SK-N-SH (cell line): Measurements from ENCODE around the gene POM121L2. TPM values are rescaled to one million over a fixed set of nuclear protein-coding genes. Genes with fewer than 3 reads are reported as not detected.

ENCODE experiments used
- CTCF ChIA-PET: fragments of 300-600, 350-600 bp; formaldehyde crosslinking; extraction: SDS; loops from one replicate; lab custom pipeline; 2021; lab: Yijun Ruan, JAX
- POLR2A ChIA-PET: fragments of 350-600 bp; sonication (Branson Sonifier 250); formaldehyde crosslinking; extraction: SDS; loops from one replicate; lab custom pipeline; 2020; ENCODE audit warnings: antibody characterized with exemption, inconsistent platforms; lab: Yijun Ruan, JAX
- DNase-seq: peaks from one replicate; pipeline ENCODE4 v3.0.0; 2012
- H2AFZ ChIP-seq: fragments of 200-600 bp; sonication (generic); 2 replicates; pipeline ENCODE4 v1.8.1; 2016; ENCODE audit warnings: antibody characterized with exemption, mild to moderate bottlenecking, low read depth
- H3F3A ChIP-seq: fragments of 200-600 bp; sonication (generic); replicated peaks from 2 replicates; pipeline ENCODE3; 2016; ENCODE audit warnings: antibody characterized with exemption, mild to moderate bottlenecking; ENCODE audit not compliant: insufficient read depth
- H3K27ac ChIP-seq, 2 experiments: fragments of 200-500 bp in 1 of 2; fragments of 200-600 bp in 1 of 2; sonication (Bioruptor generic) in 1 of 2; sonication (generic), shearing (Covaris generic) in 1 of 2; 2 replicates each; pipeline versions ENCODE4 v1.5.1 to v1.6.1; 2014 to 2016; ENCODE audit warnings: low read depth in 2 of 2, inconsistent platforms in 1 of 2, low read length in 1 of 2, mild to moderate bottlenecking in 1 of 2, mixed read lengths in 1 of 2
- H3K27me3 ChIP-seq: fragments of 200-600 bp; sonication (generic), shearing (Covaris generic); 2 replicates; pipeline ENCODE4 v1.6.1; 2016; ENCODE audit warnings: mixed run types; ENCODE audit not compliant: insufficient read depth
- H3K36me3 ChIP-seq, 2 experiments: fragments of 200-500 bp in 1 of 2; fragments of 200-600 bp in 1 of 2; sonication (Bioruptor generic) in 1 of 2; sonication (generic) in 1 of 2; replicated peaks in 1 of 2; 2 replicates each; pipeline versions ENCODE3 to v1.5.1; 2014 to 2016; ENCODE audit warnings: low read length in 1 of 2, mild to moderate bottlenecking in 1 of 2; ENCODE audit not compliant: insufficient read depth in 2 of 2, control insufficient read depth in 1 of 2
- H3K4me1 ChIP-seq, 2 experiments: fragments of 200-500 bp in 1 of 2; fragments of 200-600 bp in 1 of 2; sonication (Bioruptor generic) in 1 of 2; sonication (generic), shearing (Covaris generic) in 1 of 2; 2 replicates each; pipeline versions ENCODE4 v1.5.1 to v1.6.1; 2014 to 2016; ENCODE audit warnings: low read depth in 1 of 2, low read length in 1 of 2, mixed run types in 1 of 2; ENCODE audit not compliant: insufficient read depth in 2 of 2, control insufficient read depth in 1 of 2
- H3K4me2 ChIP-seq: fragments of 200-600 bp; sonication (generic), shearing (Covaris generic); 2 replicates; pipeline ENCODE4 v1.6.1; 2017; ENCODE audit warnings: mixed run types
- H3K4me3 ChIP-seq, 2 experiments: fragments of 200-500 bp in 1 of 2; fragments of 200-600 bp in 1 of 2; sonication (Bioruptor generic) in 1 of 2; sonication (generic), shearing (Covaris generic) in 1 of 2; 2 replicates each; pipeline versions ENCODE4 v1.5.1 to v1.8.1; 2014 to 2016; ENCODE audit warnings: low read depth in 2 of 2, inconsistent platforms in 1 of 2, low read length in 1 of 2, mild to moderate bottlenecking in 1 of 2, mixed read lengths in 1 of 2, moderate library complexity in 1 of 2
- H3K79me2 ChIP-seq: fragments of 200-600 bp; sonication (generic); 2 replicates; pipeline ENCODE4 v1.8.1; 2017; ENCODE audit warnings: mild to moderate bottlenecking; ENCODE audit not compliant: insufficient read depth
- H3K9ac ChIP-seq: fragments of 200-600 bp; sonication (generic); 2 replicates; pipeline ENCODE4 v1.6.1; 2017; ENCODE audit warnings: mixed run types
- H3K9me2 ChIP-seq: fragments of 200-600 bp; sonication (generic); 2 replicates; pipeline ENCODE4 v1.6.1; 2017; ENCODE audit warnings: mixed run types
- H3K9me3 ChIP-seq: fragments of 200-600 bp; sonication (generic); 2 replicates; pipeline ENCODE4 v1.6.1; 2017; ENCODE audit warnings: mixed run types, mild to moderate bottlenecking, moderate library complexity
- H4K20me1 ChIP-seq: fragments of 200-600 bp; sonication (generic); 2 replicates; pipeline ENCODE4 v1.6.1; 2017; ENCODE audit warnings: mild to moderate bottlenecking, mixed run types; ENCODE audit not compliant: insufficient read depth
- EZH2phosphoT487 ChIP-seq: fragments of 200-600 bp; sonication (generic); IDR thresholded peaks from 2 replicates; pipeline ENCODE4 v1.6.1; 2017; ENCODE audit warnings: low read depth, mixed run types, mild to moderate bottlenecking, antibody characterized with exemption, moderate library complexity, borderline replicate concordance
- FOSL2 ChIP-seq: IDR thresholded peaks from 2 replicates; pipeline ENCODE4 v1.4.0; 2012; ENCODE audit warnings: low read depth, mild to moderate bottlenecking, moderate library complexity, borderline replicate concordance
- JUND ChIP-seq: IDR thresholded peaks from 2 replicates; pipeline ENCODE4 v1.4.0; 2012
- NRF1 ChIP-seq: IDR thresholded peaks from 2 replicates; pipeline ENCODE4 v1.6.1; 2012; ENCODE audit warnings: low read depth, mild to moderate bottlenecking, low read length
- RXRA ChIP-seq: IDR thresholded peaks from 2 replicates; pipeline ENCODE4 v1.4.0; 2012; ENCODE audit warnings: low read depth, mild to moderate bottlenecking, borderline replicate concordance
- TEAD4 ChIP-seq: IDR thresholded peaks from 2 replicates; pipeline ENCODE4 v1.4.0; 2012; ENCODE audit warnings: mild to moderate bottlenecking, borderline replicate concordance; ENCODE audit not compliant: insufficient read depth
- ZBTB33 ChIP-seq: IDR thresholded peaks from 2 replicates; pipeline ENCODE4 v1.4.0; 2012; ENCODE audit warnings: low read depth, borderline replicate concordance
- WGBS: methylation state at CpG from one replicate; pipeline ENCODE4 v1.1.6; 2017; ENCODE audit warnings: low lambda C conversion rate; 5-methylcytosine and 5-hydroxymethylcytosine counted together
- polyA plus RNA-seq, 3 experiments: library from polyadenylated mRNA; depleted of rRNA; stranded (reverse); fragments of >200 nt; gene quantifications; 2 replicates each; pipeline ENCODE4 v1.2.3, GENCODE V29; 2012

Gene POM121L2
- polyA plus RNA-seq, 1 of the 3 experiments (the other 2 are of a cell fraction) = not detected

DNA sequence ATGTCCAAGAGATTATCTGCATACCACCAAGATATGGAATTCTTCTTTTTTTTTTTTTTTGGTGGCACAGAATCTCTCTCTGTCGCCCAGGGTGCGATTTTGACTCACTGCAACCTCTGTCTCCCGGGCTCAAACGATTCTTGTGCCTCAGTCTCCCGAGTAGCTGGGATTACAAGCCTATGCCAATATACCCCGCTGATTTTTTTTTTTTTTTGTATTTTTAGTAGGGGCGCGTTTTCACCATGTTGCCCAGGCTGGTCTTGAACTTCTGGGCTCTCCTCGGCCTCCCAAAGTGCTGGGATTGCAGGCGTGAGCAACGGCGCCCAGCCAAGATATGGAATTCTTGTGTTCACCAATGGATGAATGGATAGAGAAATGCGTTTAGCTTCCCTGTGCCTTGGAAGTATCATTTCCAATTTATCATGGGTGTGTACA lies 31.0 kb downstream of the POM121L2 start (continued):
- TF ChIP-seq EZH2phosphoT487 = no peak

DNA sequence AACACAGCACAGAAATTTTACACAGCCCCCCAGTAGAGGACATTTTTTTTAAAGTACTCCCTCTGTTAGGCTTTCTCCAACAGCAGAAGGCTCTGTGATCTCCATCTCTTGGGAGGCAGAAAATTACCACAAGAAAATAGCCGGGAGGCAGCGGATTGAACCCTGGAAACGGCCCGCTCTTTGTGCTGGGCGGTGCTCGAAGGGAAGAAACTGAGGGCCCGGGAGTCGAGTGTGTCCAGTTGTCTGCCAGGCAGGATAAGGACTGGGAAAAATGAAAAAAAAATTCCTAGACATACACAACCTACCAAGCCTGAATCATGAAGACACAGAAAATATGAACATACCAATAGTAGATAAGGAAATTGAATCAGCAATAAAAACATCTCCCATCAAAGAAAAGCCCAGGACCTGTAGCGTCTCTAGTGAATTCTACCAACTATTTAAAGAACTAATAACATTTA lies 31.5 kb downstream of the POM121L2 start:
- CTCF ChIA-PET = interaction anchor here (0.8 kb wide), 1 partner anchor 472 kb away, joined by 3 read pairs; no protein-coding TSS in a partner anchor

DNA sequence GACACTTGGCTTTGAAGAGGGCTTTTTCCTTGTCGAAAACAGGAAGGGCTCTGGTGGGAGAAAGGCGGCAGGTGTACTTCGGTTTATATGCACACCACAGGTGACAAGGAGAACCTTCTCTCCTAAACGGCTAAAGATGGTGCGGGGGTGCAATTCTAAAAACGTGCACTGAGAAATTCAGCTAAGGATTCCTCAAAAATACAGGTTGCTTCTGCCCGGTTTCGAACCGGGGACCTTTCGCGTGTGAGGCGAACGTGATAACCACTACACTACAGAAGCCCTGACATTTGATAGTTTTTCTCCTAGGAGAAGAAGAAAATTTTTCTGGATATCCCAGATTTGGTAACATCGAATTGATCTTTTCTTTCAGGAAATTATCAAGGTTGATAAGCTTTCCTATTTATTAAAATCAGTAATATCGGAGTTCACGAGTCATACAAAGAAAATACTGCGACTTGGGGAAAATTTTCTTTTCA lies 32.0 kb downstream of the POM121L2 start:
- TF ChIP-seq FOSL2 (peak; percentile 55), JUND (no peak), NRF1 (no peak), TEAD4 (peak; percentile 74; the same call in 1 of the 2 replicates)
- Histone ChIP-seq H3K9me3 (no peaks in the 10 kb centered on the region), H3K9me2 (no peaks in the 10 kb centered on the region), H3K9ac (no peak overlapping the region), H3K4me3 (peak overlapping the region; percentile 38 to 56), H3K4me2 (peak overlapping the region; percentile 69), H2AFZ (peak overlapping the region; percentile 11; the same call in 1 of the 2 replicates), H3K36me3 (no peaks in the 10 kb centered on the region), H3K27ac (no peak overlapping the region), H4K20me1 (no peaks in the 10 kb centered on the region), H3K4me1 (peaks cover 0 to 2% of the 10 kb centered on the region in 2 experiments; a peak in 1 of 4 replicates), H3K79me2 (no peaks in the 10 kb centered on the region), H3F3A (peaks cover 6% of the 10 kb centered on the region), H3K27me3 (peaks cover 69% of the 10 kb centered on the region)
- ChIA-PET CTCF (no interaction called here), POLR2A (no interaction called here)
- whole genome bisulfite sequencing = 6% methylated on average over 17 of the region's 17 CpGs
- DNase-seq = peak; percentile 31

More for the DNA sequence above, 31.5 kb downstream of the POM121L2 start:
- peak overlapping the region; percentile 11; the same call in 1 of the 2 replicates for H2AFZ ChIP-seq
- H4K20me1 ChIP-seq = no peaks in the 10 kb centered on the region
- peaks cover 71% of the 10 kb centered on the region for H3K27me3 ChIP-seq
- 2% methylated on average over 9 of the region's 9 CpGs for WGBS
- H3F3A ChIP-seq = peaks cover 6% of the 10 kb centered on the region
- H3K9me2 ChIP-seq = no peaks in the 10 kb centered on the region
- peaks cover 0 to 2% of the 10 kb centered on the region in 2 experiments; a peak in 1 of 4 replicates for H3K4me1 ChIP-seq
- H3K4me3 ChIP-seq = peak overlapping the region; percentile 36 to 56; a peak in 3 of 4 replicates
- no peaks in the 10 kb centered on the region for H3K36me3 ChIP-seq
- H3K4me2 ChIP-seq = peak overlapping the region; percentile 62; the same call in 1 of the 2 replicates
- POLR2A ChIA-PET = no interaction called here
- no peak for TF ChIP-seq RXRA
- TF ChIP-seq ZBTB33 = no peak
- no peaks in the 10 kb centered on the region for H3K79me2 ChIP-seq
- no peak overlapping the region for H3K27ac ChIP-seq
- DNase-seq = no peak
- H3K9me3 ChIP-seq = no peaks in the 10 kb centered on the region
- H3K9ac ChIP-seq = no peak overlapping the region
